HG02840 (cell line): ENCODE results near the gene SENP7.
"Not testable (repeated sequence)": the region's sequence is repeated elsewhere in the genome, so short reads cannot be mapped to it uniquely, and the experiment has no call there.

ENCODE experiments used
- ATAC-seq: cut with Tn5 transposase; IDR thresholded peaks from one replicate; pipeline ENCODE4 v1.9.1; 2021; ENCODE audit warnings: mild to moderate bottlenecking, moderate library complexity, moderate number of reproducible peaks; ENCODE audit not compliant: unreplicated experiment, low FRiP score

Gene SENP7

GRCh38 chr3:101351829-101352228 lies 161.2 kb downstream of the SENP7 start:
- ATAC-seq: no peak

- no peak for ATAC-seq
These were observed 172.4 kb downstream of the SENP7 start for GRCh38 chr3:101340591-101340990.

GRCh38 chr3:101333883-101334282 lies 179.1 kb downstream of the SENP7 start:
- no peak for ATAC-seq

- ATAC-seq: no peak
These were observed 183.9 kb downstream of the SENP7 start for GRCh38 chr3:101329016-101329673.

GRCh38 chr3:101325393-101326134 lies 187.4 kb downstream of the SENP7 start:
- ATAC-seq: no peak

- no peak for ATAC-seq
These were observed 192.5 kb downstream of the SENP7 start, which contains the start of gene IMPG2 for GRCh38 chr3:101320475-101320874. Gene IMPG2, minus strand, starts transcription at chr3:101320575. Its CDS starts 203 bp downstream, at chr3:101320372.

GRCh38 chr3:101319531-101319930 lies 193.5 kb downstream of the SENP7 start:
- no peak for ATAC-seq

- no peak for ATAC-seq
These were observed 200.5 kb downstream of the SENP7 start for GRCh38 chr3:101312545-101312944.

GRCh38 chr3:101311676-101312075 lies 201.3 kb downstream of the SENP7 start:
- no peak for ATAC-seq

- ATAC-seq: no peak
These were observed 202.0 kb downstream of the SENP7 start for GRCh38 chr3:101310978-101311375.

GRCh38 chr3:101308147-101308772 lies 204.8 kb downstream of the SENP7 start:
- not testable (repeated sequence) for ATAC-seq

- ATAC-seq: no peak
These were observed 209.2 kb downstream of the SENP7 start for GRCh38 chr3:101303836-101304235.

GRCh38 chr3:101303089-101303731 lies 209.8 kb downstream of the SENP7 start:
- ATAC-seq: no peak

- no peak for ATAC-seq
These were observed 212.9 kb downstream of the SENP7 start for GRCh38 chr3:101300073-101300472.

GRCh38 chr3:101292027-101292426 lies 221.0 kb downstream of the SENP7 start:
- no peak for ATAC-seq

- no peak for ATAC-seq
These were observed 224.7 kb downstream of the SENP7 start for GRCh38 chr3:101288294-101288693.

GRCh38 chr3:101284757-101285156 lies 228.3 kb downstream of the SENP7 start:
- ATAC-seq: no peak

GRCh38 chr3:101281521-101282030 lies 231.4 kb downstream of the SENP7 start:
- ATAC-seq: no peak

GRCh38 chr3:101279765-101280385 lies 233.1 kb downstream of the SENP7 start:
- ATAC-seq: no peak

GRCh38 chr3:101279162-101279561 lies 233.8 kb downstream of the SENP7 start:
- no peak for ATAC-seq
